GM19438 (cell line): ENCODE data around the gene ZNF431.
"Not testable (repeated sequence)": the region's sequence is repeated elsewhere in the genome, so short reads cannot be mapped to it uniquely, and the experiment has no call there.

Source experiments
- ATAC-seq: cut with Tn5 transposase; IDR thresholded peaks from one replicate; pipeline ENCODE4 v1.9.1; 2021; ENCODE audit warnings: low read depth; ENCODE audit not compliant: unreplicated experiment

The ZNF431 gene

DNA sequence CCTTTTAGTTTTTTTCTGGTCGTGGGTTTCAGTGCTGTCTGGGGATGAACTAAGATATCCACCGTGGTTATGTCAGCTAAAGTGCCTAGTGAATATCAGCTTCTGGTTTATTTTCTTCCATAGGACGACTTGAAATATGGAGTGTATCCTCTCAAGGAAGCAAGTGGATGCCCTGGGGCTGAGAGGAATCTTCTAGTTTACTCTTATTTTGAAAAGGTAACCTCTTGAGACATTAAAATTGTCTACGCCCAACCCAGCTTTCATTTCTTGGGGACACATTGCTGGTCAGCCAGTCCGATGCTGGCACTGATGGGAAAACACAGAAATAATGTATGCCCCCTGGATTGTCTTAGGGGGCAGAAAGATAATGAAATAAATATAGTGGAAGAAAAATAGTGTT, 1.6 kb downstream of the ZNF431 start:
- no peak for ATAC-seq

DNA sequence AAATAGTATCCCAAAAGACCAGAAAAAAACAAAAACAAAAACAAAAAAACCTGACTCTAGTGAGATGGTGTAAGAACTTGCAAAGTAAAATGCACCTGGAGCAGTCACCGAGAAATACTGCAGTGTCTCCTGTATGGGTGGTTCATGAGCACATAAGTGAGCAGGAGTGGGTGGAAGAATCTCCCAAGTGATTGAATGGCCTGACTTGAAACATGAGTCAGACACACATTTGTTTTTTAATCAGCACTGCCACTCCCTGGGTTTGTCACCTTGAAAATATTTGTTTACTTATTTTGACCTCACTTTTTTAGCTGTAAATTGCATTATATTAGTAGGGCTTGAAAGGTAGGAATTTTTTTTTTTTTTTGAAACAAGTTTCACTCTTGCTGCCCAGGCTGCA, 2.0 kb downstream of the ZNF431 start:
- no peak for ATAC-seq

DNA sequence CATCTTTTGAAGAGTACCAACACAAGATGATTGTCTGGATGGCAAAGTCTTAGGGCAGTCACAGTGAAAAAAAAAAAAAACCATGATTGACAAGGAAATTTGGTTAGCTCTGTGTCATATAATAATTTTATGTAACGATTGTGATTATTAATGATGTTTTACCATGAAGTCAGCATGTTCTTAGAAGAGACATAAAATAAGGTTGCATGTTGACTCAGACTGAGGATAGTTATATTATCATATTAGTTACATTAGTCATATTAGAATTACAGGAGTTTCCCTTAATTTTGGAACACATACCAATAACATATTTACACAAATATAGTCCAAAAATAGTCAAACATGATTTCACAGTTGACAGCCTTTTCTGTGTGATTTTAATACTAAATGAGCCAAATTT, 5.7 kb downstream of the ZNF431 start:
- ATAC-seq, result no peak

DNA sequence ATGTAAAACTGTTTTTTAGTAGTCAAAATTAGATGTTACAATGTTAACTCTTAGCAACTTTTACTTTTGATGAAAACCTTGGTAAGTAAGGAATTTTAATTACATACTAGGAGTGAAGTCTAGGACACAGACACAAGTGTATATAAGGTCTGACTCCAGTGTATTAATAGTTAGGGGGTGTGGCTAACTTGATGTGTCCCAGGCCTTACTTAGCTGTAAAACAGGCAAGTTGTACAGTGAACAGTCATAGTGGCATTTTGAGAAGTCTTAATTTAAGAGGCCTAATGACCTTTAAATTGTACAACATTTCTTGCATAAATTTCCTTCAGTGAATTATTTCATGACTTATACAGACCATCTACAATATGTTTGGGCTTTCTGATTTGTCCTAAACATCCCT, 6.8 kb downstream of the ZNF431 start:
- no peak for ATAC-seq

DNA sequence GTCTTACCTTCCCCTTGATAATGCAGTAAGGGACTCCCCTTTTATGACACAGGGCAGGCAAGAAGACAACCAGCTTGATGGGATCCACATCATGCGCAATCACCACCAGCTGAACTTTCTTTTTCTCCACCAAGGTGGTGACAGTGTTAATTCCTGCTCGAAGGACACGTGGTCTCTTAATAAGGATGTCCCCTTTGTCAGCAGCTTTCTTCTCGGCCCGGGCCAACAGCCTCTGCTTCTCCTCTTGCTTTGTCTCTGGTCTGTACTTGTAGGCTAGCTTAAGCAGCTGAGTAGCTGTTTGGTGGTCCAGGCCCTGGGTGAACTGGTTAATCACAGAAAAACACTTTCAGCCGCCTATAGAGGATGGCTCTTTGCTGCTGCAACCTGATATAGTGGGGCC, 8.0 kb downstream of the ZNF431 start:
- ATAC-seq, result no peak

DNA sequence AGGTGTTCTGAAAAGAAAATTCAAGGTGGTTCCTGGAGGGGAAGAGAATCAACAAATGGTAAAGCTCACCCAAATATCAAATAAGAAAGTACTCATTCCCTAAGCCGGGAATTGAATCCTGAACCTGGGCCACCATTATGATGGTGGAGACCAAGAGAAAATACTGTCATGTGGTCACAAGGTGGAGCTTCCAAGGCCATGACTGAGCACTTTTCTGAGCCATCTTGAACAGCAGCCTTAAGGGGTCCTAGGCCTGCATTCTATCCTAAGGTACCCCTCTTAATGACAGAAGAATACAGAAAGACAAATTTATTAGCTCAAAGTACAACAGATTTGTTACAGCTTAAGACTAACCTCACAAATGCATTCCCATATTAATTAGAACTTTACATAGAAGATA, 9.6 kb downstream of the ZNF431 start:
- ATAC-seq, result no peak

DNA sequence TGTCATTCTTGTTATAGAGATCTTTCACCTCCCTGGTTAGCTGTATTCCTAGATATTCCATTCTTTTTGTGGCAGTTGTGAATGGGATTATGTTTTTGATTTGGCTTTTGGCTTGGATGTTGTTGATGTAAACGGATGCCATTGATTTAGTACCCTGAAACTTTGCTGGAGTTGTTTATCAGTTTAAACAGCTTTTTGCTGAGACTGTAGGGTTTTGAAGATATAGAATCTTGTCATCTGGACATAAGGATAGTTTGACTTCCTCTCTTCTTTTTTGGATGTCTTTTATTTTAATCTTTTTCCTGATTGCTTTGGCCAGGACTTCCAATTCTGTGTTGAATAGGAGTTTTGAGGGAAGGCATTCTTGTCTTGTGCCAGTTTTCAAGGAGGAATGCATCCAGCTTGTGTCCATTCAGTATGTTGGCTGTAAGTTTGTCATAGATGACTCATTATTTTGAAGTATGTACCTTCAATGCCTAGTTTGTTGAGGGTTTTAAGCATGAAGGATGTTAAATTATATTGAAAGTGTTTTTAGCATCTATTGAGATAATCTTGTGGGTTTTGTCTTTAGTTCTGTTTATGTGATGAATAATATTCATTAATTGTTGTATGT, 16.8 kb downstream of the ZNF431 start:
- no peak for ATAC-seq

DNA sequence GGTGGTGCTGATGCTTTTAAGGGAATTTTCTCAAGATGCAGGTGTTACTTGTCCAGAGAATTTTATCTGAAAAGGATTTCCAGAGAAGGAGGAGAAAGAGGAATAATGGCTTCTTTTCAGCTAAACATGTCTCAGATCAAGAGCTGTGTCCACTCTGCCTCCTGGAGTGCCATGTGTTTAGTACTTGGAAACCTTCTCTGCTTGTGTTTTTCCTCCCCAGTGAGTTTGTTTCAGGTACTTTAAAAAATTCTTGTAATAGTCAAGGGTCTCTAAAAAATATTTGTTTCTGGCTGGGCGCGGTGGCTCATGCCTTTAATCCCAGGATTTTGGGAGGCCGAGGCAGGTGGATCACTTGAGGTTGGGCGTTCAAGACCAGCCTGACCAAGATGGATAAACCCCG, 22.7 kb downstream of the ZNF431 start:
- no peak for ATAC-seq

DNA sequence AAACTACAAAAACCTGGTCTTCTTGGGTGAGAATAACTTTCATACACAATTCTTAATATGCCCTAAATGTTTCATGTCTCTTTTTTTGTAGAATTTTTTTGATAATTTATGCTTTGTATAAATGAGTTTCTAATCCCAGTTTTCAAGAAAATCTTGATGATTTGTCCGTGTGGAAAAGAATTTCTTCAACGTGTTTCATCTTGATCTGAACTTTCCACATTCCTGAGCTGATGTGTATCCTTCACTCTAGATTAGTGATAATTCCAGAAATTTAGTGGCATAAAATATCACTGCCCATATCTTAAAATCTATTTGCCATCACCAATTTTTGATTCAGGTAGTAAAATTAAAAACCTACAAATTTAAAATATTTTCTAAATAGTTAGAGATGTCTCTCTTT, 24.6 kb downstream of the ZNF431 start:
- no peak for ATAC-seq

DNA sequence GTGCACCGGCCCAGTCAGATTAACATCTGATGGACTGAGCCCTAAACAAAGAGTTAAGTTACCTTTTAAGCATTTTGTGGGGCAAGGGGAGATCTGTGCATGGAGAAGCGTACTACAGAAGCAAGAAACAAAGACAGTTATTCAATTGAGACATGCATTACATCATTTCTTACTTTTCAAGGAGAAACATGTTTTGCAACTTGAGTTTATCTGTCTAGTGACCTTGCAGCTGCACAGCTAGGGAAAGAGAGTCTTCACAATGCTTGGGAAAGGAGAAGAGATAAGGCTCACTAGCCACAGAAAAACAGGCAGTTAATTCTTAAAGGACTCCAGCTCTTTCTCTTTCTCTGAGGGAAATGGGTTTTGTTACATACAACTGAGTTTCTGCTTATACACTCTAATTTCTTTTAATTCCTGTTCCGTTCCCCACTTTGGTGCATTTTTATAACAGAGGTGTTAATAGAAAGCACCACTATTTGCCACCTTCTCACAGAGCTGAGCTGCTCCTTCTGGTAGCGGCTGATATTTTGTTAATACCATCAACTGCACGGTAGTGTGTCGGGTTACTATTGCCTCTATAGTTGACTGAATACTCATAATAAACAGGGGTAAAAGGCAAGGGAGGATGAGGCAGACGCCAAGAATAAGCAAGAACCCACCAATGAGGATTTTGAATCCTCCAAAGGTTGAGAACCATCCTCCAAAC, 55.9 kb downstream of the ZNF431 start:
- ATAC-seq, result no peak

DNA sequence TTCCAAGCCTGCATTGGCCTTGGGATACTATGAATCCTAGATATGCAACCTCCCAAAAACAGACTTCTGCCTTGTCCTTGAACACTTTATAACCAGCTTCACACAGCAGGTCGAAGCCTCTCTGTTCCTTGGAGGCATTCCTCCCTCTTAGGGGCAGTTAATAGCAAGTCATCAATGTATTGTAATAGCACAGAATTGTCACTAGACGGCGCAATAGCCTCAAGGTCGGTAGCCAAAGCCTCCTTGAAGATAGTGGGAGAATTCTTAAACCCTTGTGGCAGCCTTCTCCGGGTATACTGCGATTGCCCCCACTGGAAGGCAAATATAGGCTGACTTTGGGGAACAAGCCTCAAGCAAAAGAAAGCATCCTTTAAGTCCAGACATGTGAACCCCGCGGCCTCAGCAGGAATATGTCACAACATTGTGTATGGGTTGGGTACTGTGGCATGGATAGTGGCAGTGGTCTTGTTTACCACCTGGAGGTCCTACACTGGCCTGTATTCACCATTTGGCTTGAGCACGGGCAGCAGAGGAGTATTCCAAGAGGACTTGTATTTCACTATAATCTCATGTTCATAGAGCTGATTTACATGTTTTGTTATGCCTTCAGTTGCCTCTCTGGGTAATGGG, 61.1 kb downstream of the ZNF431 start:
- ATAC-seq, result no peak

DNA sequence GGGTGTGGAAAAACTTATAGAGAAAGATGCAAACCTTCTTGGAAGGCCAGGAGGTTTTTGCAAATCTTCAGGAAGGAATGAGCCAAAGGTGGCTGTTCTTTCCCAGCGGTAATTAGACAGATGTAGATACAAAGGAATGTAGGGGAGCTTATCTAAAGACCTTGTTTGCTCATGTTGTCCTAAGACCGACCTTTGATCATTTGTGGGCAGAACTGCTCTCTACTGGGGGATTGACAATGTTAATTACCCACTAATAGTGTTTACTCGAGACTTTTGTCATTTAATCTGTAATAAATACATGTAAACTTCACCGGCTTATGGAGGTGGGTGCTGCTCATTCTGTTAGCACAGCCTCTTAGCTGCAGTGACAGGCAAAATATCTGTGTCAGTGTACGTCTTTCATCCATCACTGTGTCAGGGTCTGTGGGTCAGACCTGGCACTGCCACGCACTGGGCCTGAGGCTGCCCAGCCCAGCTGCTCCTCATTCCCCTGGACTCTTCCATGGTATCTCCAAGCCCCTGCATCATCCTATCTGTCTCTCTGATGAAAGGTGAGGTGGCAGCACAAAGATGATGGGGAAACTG, 68.3 kb downstream of the ZNF431 start:
- ATAC-seq, result no peak

DNA sequence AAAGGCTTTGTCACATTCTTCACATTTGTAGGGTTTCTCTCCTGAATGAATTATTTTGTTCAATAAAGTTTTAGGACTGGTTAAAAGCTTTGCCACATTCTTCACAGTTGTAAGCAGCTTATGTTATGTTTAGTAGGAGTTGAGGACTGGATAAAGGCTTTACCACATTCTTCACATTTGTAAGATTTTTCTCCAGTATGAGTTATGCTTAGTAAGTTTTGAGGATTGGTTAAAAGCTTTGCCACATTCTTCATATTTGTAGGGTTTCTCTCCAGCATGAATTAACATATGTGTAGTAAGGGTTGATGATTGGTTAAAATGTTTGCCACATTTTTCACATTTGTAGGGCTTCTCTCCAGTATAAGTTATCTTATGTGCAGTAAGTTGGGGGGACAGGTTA, 79.9 kb downstream of the ZNF431 start:
- no peak for ATAC-seq

DNA sequence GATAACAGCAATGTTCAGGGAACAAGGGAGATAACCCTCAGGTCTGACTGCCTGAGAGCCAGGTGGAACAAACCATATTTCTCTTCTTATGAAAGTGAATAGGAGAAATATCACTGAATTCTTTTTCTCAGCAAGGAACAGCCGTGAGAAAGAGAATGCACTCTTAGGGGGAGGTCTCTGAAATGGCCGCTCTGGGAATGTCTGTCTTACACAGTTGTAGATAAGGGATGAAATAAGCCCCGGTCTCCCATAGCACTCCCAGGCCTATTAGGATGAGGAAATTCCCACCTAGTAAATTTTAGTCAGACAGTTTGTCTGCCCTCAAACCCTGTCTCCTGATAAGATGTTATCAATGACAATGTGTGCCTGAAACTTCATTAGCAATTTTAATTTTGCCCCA, 88.1 kb downstream of the ZNF431 start:
- not testable (repeated sequence) for ATAC-seq

DNA sequence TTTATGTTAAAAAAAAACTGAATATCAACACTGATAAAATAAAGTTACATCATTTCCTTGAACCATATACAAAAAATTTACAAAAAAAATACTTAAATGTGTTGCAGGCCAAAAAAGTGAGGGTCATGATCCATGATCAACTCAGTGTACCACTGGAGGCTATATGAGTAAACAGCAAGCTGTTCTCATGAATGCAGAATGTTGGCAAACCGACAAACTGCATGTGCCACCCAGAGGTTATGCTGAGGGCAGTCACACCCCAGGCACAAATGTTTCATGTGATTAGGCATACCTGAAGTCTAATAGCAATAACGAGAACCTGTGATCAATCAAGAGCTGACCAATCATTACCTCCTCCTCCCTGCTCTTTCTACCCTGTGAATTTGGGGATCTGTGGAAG, 91.9 kb downstream of the ZNF431 start:
- ATAC-seq, result no peak

DNA sequence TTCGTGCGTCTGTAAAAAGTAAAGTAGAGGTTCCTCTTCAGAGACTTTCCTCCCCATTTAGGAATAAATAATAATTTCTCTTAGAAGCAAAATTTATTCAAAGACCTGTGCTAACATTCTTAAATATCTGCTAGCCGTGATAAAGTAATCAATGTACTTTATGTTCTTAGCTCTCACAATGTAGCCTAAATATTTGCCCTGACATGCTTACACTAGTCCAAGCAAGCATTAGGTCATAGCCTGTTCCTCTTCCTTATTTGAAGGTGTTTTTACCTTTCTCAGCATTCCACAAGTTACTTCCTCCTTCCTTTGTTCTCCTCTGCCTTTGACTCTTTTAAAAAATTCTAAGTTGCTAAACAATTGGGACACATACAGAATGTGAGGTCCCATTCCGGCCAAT, 94.9 kb downstream of the ZNF431 start:
- not testable (repeated sequence) for ATAC-seq

DNA sequence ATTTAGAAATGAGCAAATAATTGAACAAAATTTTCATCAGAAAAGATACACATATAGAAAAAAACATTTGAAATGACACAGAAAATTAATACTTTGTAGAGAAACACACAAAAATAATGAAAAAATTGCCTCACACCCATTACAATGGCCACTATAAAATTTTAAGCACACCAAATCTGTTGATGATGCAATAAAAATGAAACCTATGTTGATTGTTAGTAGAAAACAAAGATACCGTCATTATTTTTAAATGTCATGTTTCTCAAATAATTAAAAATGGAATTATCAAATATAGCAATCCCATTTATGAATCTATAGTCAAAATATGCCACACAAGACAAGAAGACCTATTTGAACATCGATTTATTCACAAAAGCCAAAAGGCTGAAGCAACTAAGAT, 96.8 kb downstream of the ZNF431 start:
- ATAC-seq, result no peak
